ENCODE data around the gene MRPL57. TPM values are rescaled to one million over a fixed set of nuclear protein-coding genes. Genes with fewer than 3 reads are reported as not detected.

MRPL57 gene
- total RNA-seq, 1 experiment from 2014 or later: 29.4 TPM

GRCh38 chr13:21175656-21176214, 723 bp upstream of the MRPL57 start:
- Mint-ChIP-seq H3K9me3 (no peaks in the 10 kb centered on the region), H3K36me3 (peaks cover 24% of the 10 kb centered on the region), H3K27me3 (ENCODE audit: low read depth) (no peaks in the 10 kb centered on the region), H3K27ac (peak overlapping the region; percentile 98), H3K4me3 (peak overlapping the region; percentile 95), H3K4me1 (peaks cover 39% of the 10 kb centered on the region)
- ChIA-PET POLR2A (interaction anchor here (0.8 to 2.4 kb wide), 14 partner anchors 22 to 301 kb away, joined by 3 to 8 read pairs (median 4); partner anchors contain the start of genes LATS2 and ZDHHC20), CTCF (interaction anchor here (0.7 to 2.3 kb wide), 5 partner anchors 9 to 302 kb away, joined by 3 to 15 read pairs (median 4); no protein-coding TSS in a partner anchor)
- no peak for DNase-seq (ENCODE audit: low spot score)
- no peak for TF ChIP-seq ZBTB43 (CRISPR knock-in tag; IDR thresholded peaks at IDR 0.05)
- ATAC-seq: no peak

- peak; percentile 1; the same call in 1 of the 2 replicates for ATAC-seq
- Mint-ChIP-seq H3K27ac (peak overlapping the region; percentile 98), H3K4me3 (peak overlapping the region; percentile 95), H3K9me3 (no peaks in the 10 kb centered on the region), H3K27me3 (ENCODE audit: low read depth) (no peaks in the 10 kb centered on the region), H3K4me1 (peaks cover 41% of the 10 kb centered on the region), H3K36me3 (peaks cover 12% of the 10 kb centered on the region)
- ChIA-PET CTCF (interaction anchor here (0.7 to 2.3 kb wide), 5 partner anchors 66 to 301 kb away, joined by 3 to 15 read pairs (median 6); no protein-coding TSS in a partner anchor), POLR2A (interaction anchor here (1.1 to 2.4 kb wide), 11 partner anchors 23 to 300 kb away, joined by 3 to 8 read pairs (median 4); partner anchors contain the start of genes LATS2 and ZDHHC20)
- no peak for DNase-seq (ENCODE audit: low spot score)
- no peak for TF ChIP-seq ZNF416 (CRISPR knock-in tag; IDR thresholded peaks at IDR 0.05)
- TF ChIP-seq GRHL2 (CRISPR knock-in tag; IDR thresholded peaks at IDR 0.05; ENCODE audit: insufficient replicate concordance, severe bottlenecking): no peak
- TF ChIP-seq USF1 (CRISPR knock-in tag; IDR thresholded peaks at IDR 0.05): 0 out of 2 replicates have a peak, but pooled peaks have one; percentile 37
- peak; percentile 93; the same call in 1 of the 2 replicates for TF ChIP-seq ZNF219 (CRISPR knock-in tag; IDR thresholded peaks at IDR 0.05; ENCODE audit: borderline replicate concordance)
- TF ChIP-seq NR1H2 (CRISPR knock-in tag; IDR thresholded peaks at IDR 0.05): peak; percentile 97; the same call in 1 of the 2 replicates
- TF ChIP-seq OVOL2 (CRISPR knock-in tag; IDR thresholded peaks at IDR 0.05; ENCODE audit: borderline replicate concordance): no peak
- TF ChIP-seq E2F5 (CRISPR knock-in tag; IDR thresholded peaks at IDR 0.05): 0 out of 2 replicates have a peak, but pooled peaks have one; percentile 19
- 0 out of 2 replicates have a peak, but pooled peaks have one; percentile 19 for TF ChIP-seq ATF1 (CRISPR knock-in tag; IDR thresholded peaks at IDR 0.05)
- no peak; the same call in 1 of the 2 replicates for TF ChIP-seq ARID4B (CRISPR knock-in tag; IDR thresholded peaks at IDR 0.05; ENCODE audit: borderline replicate concordance)
- TF ChIP-seq ATF3 (CRISPR knock-in tag; conservative IDR thresholded peaks at IDR 0.05): 0 out of 2 replicates have a peak, but pooled peaks have one; percentile 46
- TF ChIP-seq NR3C1 (CRISPR knock-in tag; conservative IDR thresholded peaks at IDR 0.05; ENCODE audit: low read depth): no peak
- TF ChIP-seq TP53 (CRISPR knock-in tag; IDR thresholded peaks at IDR 0.05): no peak; the same call in 1 of the 2 replicates
- TF ChIP-seq ESRRA (CRISPR knock-in tag; IDR thresholded peaks at IDR 0.05; ENCODE audit: borderline replicate concordance): no peak; the same call in 1 of the 2 replicates
- TF ChIP-seq GABPB1 (CRISPR knock-in tag; IDR thresholded peaks at IDR 0.05): no peak
- no peak for TF ChIP-seq NFE2L1 (CRISPR knock-in tag; IDR thresholded peaks at IDR 0.05)
- no peak for TF ChIP-seq ATF6 (CRISPR knock-in tag; IDR thresholded peaks at IDR 0.05)
- TF ChIP-seq RORB (CRISPR knock-in tag; IDR thresholded peaks at IDR 0.05): no peak
- TF ChIP-seq ZMAT4 (CRISPR knock-in tag; IDR thresholded peaks at IDR 0.05): no peak
- peak; percentile 92 for TF ChIP-seq JUN (CRISPR knock-in tag; IDR thresholded peaks at IDR 0.05)
- peak; percentile 38; the same call in 1 of the 2 replicates for TF ChIP-seq TEAD1 (CRISPR knock-in tag; IDR thresholded peaks at IDR 0.05)
- TF ChIP-seq IRF1 (CRISPR knock-in tag; IDR thresholded peaks at IDR 0.05): 0 out of 2 replicates have a peak, but pooled peaks have one; percentile 26
- TF ChIP-seq TEAD4 (CRISPR knock-in tag; IDR thresholded peaks at IDR 0.05): 0 out of 2 replicates have a peak, but pooled peaks have one; percentile 88
- TF ChIP-seq FOXK1 (CRISPR knock-in tag; IDR thresholded peaks at IDR 0.05): no peak
Observed at GRCh38 chr13:21176982-21177284, 475 bp downstream of the MRPL57 start.

All from WTC11 (cell line).